Activated naive CD4-positive, alpha-beta T cell treated with anti-CD3 and anti-CD28 coated beads, Interleukin-2, amount 50 U/mL, for 16 hours (primary cell): Measurements from ENCODE around the gene KLK13.

Experiments used
- DNase-seq: peaks from one replicate; pipeline ENCODE4 v3.0.0-alpha.2; 2020

Gene KLK13

GRCh38 chr19:51091895-51092873 is 27.3 kb upstream of the KLK13 start:
- no peak for DNase-seq

GRCh38 chr19:51091126-51091525 is 26.2 kb upstream of the KLK13 start:
- DNase-seq, result no peak

GRCh38 chr19:51090471-51090870 is 25.6 kb upstream of the KLK13 start:
- no peak for DNase-seq

- no peak for DNase-seq
These were observed 24.9 kb upstream of the KLK13 start for GRCh38 chr19:51089786-51090185.

GRCh38 chr19:51086153-51086850 is 21.4 kb upstream of the KLK13 start:
- DNase-seq, result no peak

- DNase-seq, result no peak
These were observed 19.6 kb upstream of the KLK13 start for GRCh38 chr19:51084505-51084904.

GRCh38 chr19:51083783-51084182 is 18.9 kb upstream of the KLK13 start:
- DNase-seq, result no peak

GRCh38 chr19:51083181-51083580 is 18.3 kb upstream of the KLK13 start:
- no peak for DNase-seq

- no peak for DNase-seq
These were observed 17.7 kb upstream of the KLK13 start, which contains the start of gene KLK14 for GRCh38 chr19:51082611-51083010. Gene KLK14, minus strand, starts transcription at chr19:51082887. Its CDS starts 273 bp downstream, at chr19:51082614.

- DNase-seq, result no peak
These were observed 16.6 kb upstream of the KLK13 start for GRCh38 chr19:51081476-51081875.

- no peak for DNase-seq
These were observed 14.7 kb upstream of the KLK13 start for GRCh38 chr19:51079481-51080110.

- no peak for DNase-seq
These were observed 13.8 kb upstream of the KLK13 start for GRCh38 chr19:51078731-51079130.

GRCh38 chr19:51078104-51078503 is 13.2 kb upstream of the KLK13 start:
- no peak for DNase-seq

- DNase-seq, result no peak
These were observed 11.8 kb upstream of the KLK13 start for GRCh38 chr19:51076631-51077213.

GRCh38 chr19:51075998-51076397 is 11.1 kb upstream of the KLK13 start:
- no peak for DNase-seq

GRCh38 chr19:51071095-51071405 is 6.2 kb upstream of the KLK13 start:
- no peak for DNase-seq

- no peak for DNase-seq
These were observed 5.6 kb upstream of the KLK13 start for GRCh38 chr19:51070334-51071094.

GRCh38 chr19:51066393-51067186 is 1.7 kb upstream of the KLK13 start:
- DNase-seq, result no peak

- DNase-seq, result no peak
These were observed 499 bp upstream of the KLK13 start for GRCh38 chr19:51065221-51065960.

GRCh38 chr19:51063664-51064063 is 1.2 kb downstream of the KLK13 start:
- no peak for DNase-seq

- no peak for DNase-seq
These were observed 3.9 kb downstream of the KLK13 start for GRCh38 chr19:51060973-51061372.
